A549 (cell line): ENCODE measurements around the gene TMEM271. TPM values are rescaled to one million over a fixed set of nuclear protein-coding genes. Genes with fewer than 3 reads are reported as not detected.

ENCODE experiments used
- ATAC-seq, 2 experiments: fragments of 200-7000 bp in 1 of 2; fragments of >200 bp in 1 of 2; cut with Nextera tagmentation in 1 of 2; cut with Tn5 transposase in 1 of 2; 3 replicates each; pipeline versions ENCODE4 v1.8.0 to v1.9.1; 2018 to 2020; ENCODE audit warnings: mild to moderate bottlenecking in 1 of 2, moderate library complexity in 1 of 2
- CTCF ChIA-PET: fragments of 300-600 bp; sonication (Branson Sonifier 250); formaldehyde crosslinking; extraction: SDS; loops from one replicate; lab custom pipeline; 2021; ENCODE audit warnings: antibody characterized with exemption, inconsistent platforms; lab: Yijun Ruan, JAX
- POLR2A ChIA-PET: fragments of 350-600 bp; formaldehyde crosslinking; extraction: SDS; loops from one replicate; lab custom pipeline; 2021; ENCODE audit warnings: antibody characterized with exemption, inconsistent platforms; lab: Yijun Ruan, JAX
- DNase-seq, 2 experiments: peaks; one replicate each; pipeline versions ENCODE4 v3.0.0 to v3.0.0-alpha.2; 2011 to 2016; ENCODE audit warnings: low read depth in 1 of 2, low spot score in 1 of 2
- FAIRE-seq: peaks from 2 replicates; lab custom pipeline; 2011; peaks lifted over from hg19 to GRCh38; lab: Jason Lieb, UNC
- H3K27ac ChIP-seq, 2 experiments: fragments of >200 bp; sonication (Bioruptor Twin); formaldehyde crosslinking; 3 replicates each; pipeline ENCODE4 v1.5.1; 2016 to 2017
- H3K4me1 ChIP-seq: fragments of >200 bp; sonication (Bioruptor Twin); formaldehyde crosslinking; 3 replicates; pipeline ENCODE4 v1.6.1; 2016
- H3K4me2 ChIP-seq: fragments of >200 bp; sonication (Bioruptor Twin); formaldehyde crosslinking; 3 replicates; pipeline ENCODE4 v1.6.1; 2016
- H3K4me3 ChIP-seq: fragments of >200 bp; sonication (Bioruptor Twin); formaldehyde crosslinking; 3 replicates; pipeline ENCODE4 v1.5.1; 2016
- H3K9me3 ChIP-seq: fragments of >200 bp; sonication (Bioruptor Twin); formaldehyde crosslinking; 3 replicates; pipeline ENCODE4 v1.6.1; 2016
- ATOH8 ChIP-seq: fragments of 250-450 bp; sonication (Bioruptor Pico); IDR thresholded peaks from 2 replicates; pipeline ENCODE4 v1.5.0; 2020; ENCODE audit warnings: low read depth, mild to moderate bottlenecking, moderate library complexity
- CHD2 ChIP-seq: fragments of 150-350 bp; IDR thresholded peaks from 2 replicates; pipeline ENCODE4 v1.6.1; 2014; ENCODE audit warnings: low read length; ENCODE audit not compliant: partially characterized antibody
- E2F6 ChIP-seq: IDR thresholded peaks from 2 replicates; pipeline ENCODE4 v1.6.1; 2012; ENCODE audit warnings: low read depth, borderline replicate concordance
- EHF ChIP-seq: fragments of 250-450 bp; sonication (Bioruptor Pico); IDR thresholded peaks from 2 replicates; pipeline ENCODE4 v1.5.0; 2020; ENCODE audit warnings: mild to moderate bottlenecking
- EHMT2 ChIP-seq: fragments of 200-600 bp; sonication (generic); IDR thresholded peaks from 2 replicates; pipeline ENCODE4 v1.6.1; 2016; ENCODE audit warnings: antibody characterized with exemption, low read depth, mild to moderate bottlenecking, moderate library complexity
- ESRRA ChIP-seq: fragments of 150-350 bp; IDR thresholded peaks from 2 replicates; pipeline ENCODE4 v1.6.1; 2014; ENCODE audit warnings: mild to moderate bottlenecking, low read length, borderline replicate concordance
- FOSL2 ChIP-seq, 2 experiments: fragments of 450-650 bp in 1 of 2; fragments of >200 bp in 1 of 2; sonication (Bioruptor Twin) in 1 of 2; formaldehyde crosslinking; IDR thresholded peaks; 2 replicates each; pipeline versions ENCODE4 v1.5.0 to v1.6.1; 2016 to 2020; ENCODE audit warnings: mild to moderate bottlenecking in 1 of 2, moderate library complexity in 1 of 2
- HEYL ChIP-seq: fragments of 250-450 bp; sonication (Bioruptor Pico); IDR thresholded peaks from 2 replicates; pipeline ENCODE4 v1.8.0; 2021; ENCODE audit warnings: mild to moderate bottlenecking, moderate library complexity
- HOXA7 ChIP-seq: fragments of 250-450 bp; sonication (Bioruptor Pico); IDR thresholded peaks from 2 replicates; pipeline ENCODE4 v1.5.0; 2020; ENCODE audit warnings: mild to moderate bottlenecking, moderate library complexity
- MAFK ChIP-seq: fragments of 450-650 bp; IDR thresholded peaks from 2 replicates; pipeline ENCODE4 v1.6.1; 2014; ENCODE audit not compliant: partially characterized antibody
- MAZ ChIP-seq: fragments of 150-350 bp; IDR thresholded peaks from 2 replicates; pipeline ENCODE4 v1.6.1; 2014; ENCODE audit warnings: antibody characterized with exemption, low read depth, low read length, borderline replicate concordance
- NPAS2 ChIP-seq: fragments of 250-450 bp; sonication (Bioruptor Pico); IDR thresholded peaks from 2 replicates; pipeline ENCODE4 v1.8.0; 2022; ENCODE audit warnings: mild to moderate bottlenecking, moderate library complexity, borderline replicate concordance
- POLR2AphosphoS2 ChIP-seq: conservative IDR thresholded peaks from 2 replicates; pipeline ENCODE4 v1.6.1; 2012; ENCODE audit warnings: low read length, improper control_type of control experiment, inconsistent platforms
- RAD21 ChIP-seq, 2 experiments: fragments of >200 bp in 1 of 2; sonication (Bioruptor Twin) in 1 of 2; formaldehyde crosslinking in 1 of 2; IDR thresholded peaks in 1 of 2; conservative IDR thresholded peaks in 1 of 2; 2 replicates in 1 of 2; 3 replicates in 1 of 2; pipeline ENCODE4 v1.6.1; 2012 to 2018; ENCODE audit warnings: inconsistent platforms in 1 of 2
- RCOR1 ChIP-seq: fragments of 150-350 bp; IDR thresholded peaks from 2 replicates; pipeline ENCODE4 v1.6.1; 2014; ENCODE audit warnings: antibody characterized with exemption, low read length, low read depth
- RNF2 ChIP-seq: fragments of 200-600 bp; sonication (generic); IDR thresholded peaks from 2 replicates; pipeline ENCODE4 v1.6.1; 2016; ENCODE audit warnings: low read depth, mild to moderate bottlenecking, antibody characterized with exemption, moderate library complexity, borderline replicate concordance
- SREBF2 ChIP-seq: fragments of 450-650 bp; IDR thresholded peaks from 2 replicates; pipeline ENCODE4 v1.6.1; 2014; ENCODE audit warnings: mild to moderate bottlenecking, moderate library complexity
- TFCP2L1 ChIP-seq: fragments of 250-450 bp; sonication (Bioruptor Pico); IDR thresholded peaks from 2 replicates; pipeline ENCODE4 v1.5.0; 2021; ENCODE audit warnings: mild to moderate bottlenecking
- ZNF302 ChIP-seq: fragments of 250-450 bp; sonication (Bioruptor Pico); IDR thresholded peaks from 2 replicates; pipeline ENCODE4 v1.9.0; 2021; ENCODE audit warnings: inconsistent platforms, mild to moderate bottlenecking, moderate library complexity
- WGBS: methylation state at CpG from one replicate; pipeline ENCODE4 v1.1.6; 2017; ENCODE audit errors: missing lambda C conversion rate; 5-methylcytosine and 5-hydroxymethylcytosine counted together
- polyA plus RNA-seq, 4 experiments: library from polyadenylated mRNA; depleted of rRNA in 3 of 4; stranded (reverse); fragments of >200 nt; fragmentation: RNase III in 1 of 4; extraction: RNeasy Plus Mini Kit Qiagen cat#74134 plus additional on column Dnase treatment in 1 of 4; gene quantifications; 2 replicates in 3 of 4; 3 replicates in 1 of 4; pipeline ENCODE4 v1.2.3, GENCODE V29; 2011 to 2017
- TF ChIP-seq, protein P1 (sequence below): fragments of 450-650 bp; IDR thresholded peaks from 2 replicates; pipeline ENCODE4 v1.6.1; 2014; ENCODE audit warnings: antibody characterized with exemption

TMEM271 gene
- polyA plus RNA-seq, 2 of the 4 experiments (the other 2 are of a cell fraction) = not detected

DNA sequence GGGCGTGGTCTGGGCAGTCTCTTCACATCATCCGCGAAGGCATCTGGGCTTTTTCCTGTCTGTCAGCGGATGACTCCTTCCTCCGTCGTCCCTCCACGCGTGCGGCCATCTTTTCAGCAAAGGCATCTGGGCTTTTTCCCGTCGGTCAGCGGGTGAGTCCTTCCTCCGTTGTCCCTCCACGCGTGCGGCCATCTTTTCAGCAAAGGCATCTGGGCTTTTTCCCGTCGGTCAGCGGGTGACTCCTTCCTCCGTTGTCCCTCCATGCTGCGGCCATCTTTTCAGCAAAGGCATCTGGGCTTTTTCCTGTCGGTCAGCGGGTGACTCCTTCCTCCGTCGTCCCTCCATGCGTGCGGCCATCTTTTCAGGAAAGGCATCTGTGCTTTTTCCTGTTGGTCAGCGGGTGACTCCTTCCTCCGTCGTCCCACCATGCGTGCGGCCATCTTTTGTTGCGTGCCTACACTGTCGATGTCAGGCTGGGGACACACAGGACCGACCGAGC, 12.3 kb upstream of the TMEM271 start:
- no peak for ATAC-seq
- TF ChIP-seq E2F6 = no peak
- TF ChIP-seq CHD2 = no peak
- TF ChIP-seq MAZ = no peak
- no peak for TF ChIP-seq POLR2AphosphoS2
- TF ChIP-seq ZNF302 (CRISPR knock-in tag) = no peak
- TF ChIP-seq, protein P1, sequence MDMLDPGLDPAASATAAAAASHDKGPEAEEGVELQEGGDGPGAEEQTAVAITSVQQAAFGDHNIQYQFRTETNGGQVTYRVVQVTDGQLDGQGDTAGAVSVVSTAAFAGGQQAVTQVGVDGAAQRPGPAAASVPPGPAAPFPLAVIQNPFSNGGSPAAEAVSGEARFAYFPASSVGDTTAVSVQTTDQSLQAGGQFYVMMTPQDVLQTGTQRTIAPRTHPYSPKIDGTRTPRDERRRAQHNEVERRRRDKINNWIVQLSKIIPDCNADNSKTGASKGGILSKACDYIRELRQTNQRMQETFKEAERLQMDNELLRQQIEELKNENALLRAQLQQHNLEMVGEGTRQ = no peak
- TF ChIP-seq HEYL (CRISPR knock-in tag) = no peak
- no peak for TF ChIP-seq EHF
- TF ChIP-seq ATOH8 (CRISPR knock-in tag) = no peak
- no peak for TF ChIP-seq FOSL2 (IDR thresholded peaks at IDR 0.05)
- TF ChIP-seq FOSL2 (CRISPR knock-in tag; IDR thresholded peaks at IDR 0.05) = no peak
- no peak for TF ChIP-seq TFCP2L1 (CRISPR knock-in tag)
- TF ChIP-seq ESRRA = no peak
- no peak overlapping the region for H3K4me3 ChIP-seq
- WGBS = 70% methylated on average over 36 of the region's 36 CpGs
- POLR2A ChIA-PET = no interaction called here
- CTCF ChIA-PET = no interaction called here
- 0 out of 3 replicates have a peak, but pooled peaks cover 2% of the 10 kb centered on the region for H3K9me3 ChIP-seq
- no peak overlapping the region for H3K27ac ChIP-seq
- H3K4me2 ChIP-seq = no peak overlapping the region
- no peak for FAIRE-seq
- no peaks in the 10 kb centered on the region for H3K4me1 ChIP-seq
- DNase-seq = no peak

GRCh38 chr4:587671-588350, 11.7 kb upstream of the TMEM271 start:
- CTCF ChIA-PET = no interaction called here
- no peak for DNase-seq
- H3K4me2 ChIP-seq = no peak overlapping the region
- no peak overlapping the region for H3K4me3 ChIP-seq
- H3K27ac ChIP-seq = no peak overlapping the region
- ATAC-seq = no peak
- WGBS = 45% methylated on average over 23 of the region's 25 CpGs
- POLR2A ChIA-PET = no interaction called here
- H3K9me3 ChIP-seq = 0 out of 3 replicates have a peak, but pooled peaks cover 2% of the 10 kb centered on the region
- no peaks in the 10 kb centered on the region for H3K4me1 ChIP-seq
- TF ChIP-seq, protein P1 = no peak
- TF ChIP-seq HOXA7 (no peak), NPAS2 (CRISPR knock-in tag) (no peak), RCOR1 (no peak), EHMT2 (no peak), MAFK (no peak), RNF2 (no peak), SREBF2 (no peak), RAD21 (conservative IDR thresholded peaks at IDR 0.05 in 1 of 2, IDR thresholded peaks at IDR 0.05 in 1 of 2) (no peak)
- no peak for FAIRE-seq
